HG03103 (cell line): Measurements from ENCODE around the gene DACT2.

Experiments
- ATAC-seq: cut with Tn5 transposase; IDR thresholded peaks from one replicate; pipeline ENCODE4 v1.9.1; 2021; ENCODE audit warnings: low read depth; ENCODE audit not compliant: unreplicated experiment

Gene DACT2

GRCh38 chr6:168353041-168353440, 33.5 kb upstream of the DACT2 start:
- ATAC-seq: no peak

DNA sequence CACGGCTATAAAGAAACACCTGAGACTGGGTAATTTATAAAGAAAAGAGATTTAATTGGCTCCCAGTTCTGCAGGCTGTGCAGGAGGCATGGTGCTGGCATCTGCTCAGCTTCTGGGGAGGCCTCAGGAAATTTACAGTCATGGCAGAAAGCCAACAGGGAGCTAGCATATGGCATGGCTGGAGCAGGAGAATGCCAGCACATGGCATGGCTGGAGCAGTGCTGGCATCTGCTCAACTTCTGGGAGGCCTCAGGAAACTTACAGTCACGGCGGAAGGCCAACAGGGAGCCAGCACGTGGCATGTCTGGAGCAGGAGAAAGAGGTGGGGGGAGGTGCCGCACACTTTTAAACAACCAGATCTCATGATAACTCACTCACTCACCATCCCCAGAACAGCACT, 32.5 kb upstream of the DACT2 start:
- no peak for ATAC-seq

DNA sequence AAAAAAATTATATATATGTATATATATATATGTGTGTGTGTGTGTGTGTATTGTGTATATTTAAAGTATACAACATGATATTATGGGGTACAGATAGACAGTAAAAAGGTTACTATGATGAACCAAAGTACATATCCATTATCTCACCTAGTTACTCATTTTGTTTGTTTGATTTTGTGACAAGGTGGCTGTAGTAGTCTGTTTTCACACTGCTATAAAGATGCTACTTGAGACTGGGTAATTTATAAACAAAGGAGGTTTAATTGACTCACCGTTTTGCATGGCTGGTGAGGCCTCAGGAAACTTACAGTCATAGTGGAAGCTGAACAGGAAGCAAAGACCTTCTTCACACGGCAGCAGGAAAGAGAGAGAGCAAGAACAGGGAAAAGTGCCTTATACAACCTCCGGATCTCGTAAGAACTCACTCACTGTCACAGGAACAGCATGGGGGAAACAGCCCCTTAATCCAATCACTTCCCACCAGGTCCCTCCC, 30.2 kb upstream of the DACT2 start:
- ATAC-seq: no peak

DNA sequence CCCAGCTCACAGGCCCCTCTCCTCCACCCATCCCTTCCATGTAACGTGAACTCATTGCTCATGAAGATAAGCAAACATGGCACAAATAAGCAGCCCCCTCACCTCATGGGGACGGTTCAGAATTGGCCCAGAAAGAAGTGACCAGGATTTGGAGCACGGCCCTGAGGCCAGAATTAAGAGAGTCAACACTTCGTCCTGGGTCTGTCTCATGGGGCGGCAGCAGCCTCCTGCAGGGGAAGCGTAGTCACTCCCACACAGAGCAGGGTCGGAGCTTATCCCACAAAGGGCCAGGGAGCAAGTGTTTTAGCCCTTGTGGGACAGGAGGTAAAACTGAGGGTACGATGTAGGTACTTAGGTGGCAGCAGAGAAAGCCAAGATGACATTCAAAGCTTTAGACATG, 28.6 kb upstream of the DACT2 start:
- no peak for ATAC-seq

DNA sequence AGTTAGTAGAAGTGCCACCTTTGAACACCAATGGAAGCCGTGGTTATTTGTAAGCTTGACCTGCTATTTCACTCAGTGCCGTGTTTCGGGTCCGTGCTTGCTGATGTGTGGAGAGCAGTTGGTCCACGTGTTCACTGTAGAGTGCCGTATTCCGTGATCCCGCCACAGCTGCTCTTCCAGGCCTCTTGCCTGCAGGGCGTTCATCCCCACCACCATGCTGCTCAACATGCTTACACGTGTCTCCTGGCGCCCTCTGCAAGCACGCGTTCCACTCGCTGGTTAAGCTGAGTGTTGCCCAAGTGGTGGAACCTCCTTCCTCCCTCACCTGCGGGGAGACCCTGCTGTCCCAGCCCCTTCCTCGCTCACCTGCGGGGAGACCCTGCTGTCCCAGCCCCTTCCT, 28.0 kb upstream of the DACT2 start:
- no peak for ATAC-seq

DNA sequence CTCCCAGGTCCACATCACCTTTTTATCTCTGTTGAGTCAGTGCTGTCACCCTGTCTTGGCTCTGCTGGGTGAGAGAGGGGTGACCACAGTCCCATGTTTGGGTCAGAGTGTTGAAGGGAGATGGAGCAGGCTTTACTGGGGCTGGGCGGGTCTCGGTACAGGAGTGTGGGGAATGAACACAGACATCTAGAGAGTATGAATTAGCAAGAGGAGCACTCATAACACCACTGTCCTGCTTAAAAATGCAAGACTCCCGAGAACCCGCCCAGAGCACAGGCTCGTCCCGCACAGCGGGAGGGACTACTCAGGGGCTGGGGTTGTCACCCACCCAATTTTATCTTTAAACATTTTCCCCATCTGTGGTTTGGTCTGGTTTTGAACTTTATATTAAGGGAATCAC, 27.5 kb upstream of the DACT2 start:
- no peak for ATAC-seq

DNA sequence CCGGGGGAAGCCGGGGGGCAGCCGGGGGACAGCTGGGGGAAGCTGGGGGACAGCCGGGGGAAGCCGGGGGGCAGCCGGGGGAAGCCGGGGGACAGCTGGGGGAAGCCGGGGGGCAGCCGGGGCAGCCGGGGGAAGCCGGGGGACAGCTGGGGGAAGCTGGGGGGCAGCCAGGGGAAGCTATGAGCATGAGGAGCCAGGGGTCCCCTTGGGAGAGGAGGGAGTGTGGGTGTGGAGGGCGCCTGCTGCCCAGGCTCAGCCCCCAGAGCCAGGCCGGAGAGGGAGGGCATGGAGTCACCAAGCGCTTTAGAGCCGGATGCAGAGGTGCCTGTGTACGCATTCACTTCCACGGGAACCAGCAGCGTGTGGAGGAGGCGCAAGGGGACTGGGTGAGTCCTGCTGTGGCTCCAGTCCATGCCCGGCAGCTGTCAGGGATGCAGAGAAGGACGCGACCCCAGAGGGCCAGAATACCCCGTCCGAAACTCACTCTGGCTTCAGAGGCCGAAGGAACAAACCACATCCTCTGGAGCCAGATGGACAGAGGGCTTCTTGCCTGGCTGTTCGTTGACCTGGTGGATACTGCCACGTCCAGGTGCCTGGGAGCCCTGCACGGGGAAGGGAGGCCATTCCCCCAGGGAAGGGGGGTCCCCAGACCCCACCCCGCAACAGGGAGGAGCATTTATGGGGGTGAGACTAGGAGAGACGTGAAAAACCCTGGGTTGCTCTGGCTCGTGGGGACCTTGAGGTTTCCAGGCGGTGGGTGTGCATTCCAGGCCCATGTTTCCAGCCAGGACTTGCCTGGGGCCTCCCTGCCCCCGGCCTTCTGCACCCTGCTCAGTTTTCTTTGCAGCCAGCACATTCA, 26.5 kb upstream of the DACT2 start:
- ATAC-seq: no peak

GRCh38 chr6:168345266-168345665, 25.7 kb upstream of the DACT2 start:
- ATAC-seq: no peak

GRCh38 chr6:168344338-168344737, 24.8 kb upstream of the DACT2 start:
- ATAC-seq: no peak

GRCh38 chr6:168343239-168344150, 23.9 kb upstream of the DACT2 start:
- ATAC-seq: no peak

GRCh38 chr6:168342636-168343035, 23.1 kb upstream of the DACT2 start:
- ATAC-seq: no peak

GRCh38 chr6:168341280-168341900, 21.8 kb upstream of the DACT2 start:
- ATAC-seq: no peak

GRCh38 chr6:168340819-168341218, 21.2 kb upstream of the DACT2 start:
- no peak for ATAC-seq

DNA sequence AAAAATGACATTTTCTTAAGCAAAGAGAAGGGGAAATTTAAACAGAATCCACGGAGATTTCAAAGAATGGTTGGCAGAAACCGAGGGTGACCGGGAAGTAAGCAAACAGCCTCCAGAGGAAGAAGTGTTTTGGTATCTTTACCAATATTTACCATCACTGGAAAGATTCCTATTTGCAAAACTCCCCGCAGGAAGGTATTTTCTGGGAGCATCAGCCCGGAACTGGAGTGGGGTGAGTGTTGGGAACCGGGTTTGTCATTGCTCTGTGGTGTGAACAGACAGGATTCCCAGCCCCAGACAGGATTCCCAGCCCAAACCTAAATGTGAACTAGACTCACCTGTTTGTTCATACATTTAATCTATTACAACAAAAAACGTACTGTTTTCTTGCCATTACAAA, 19.2 kb upstream of the DACT2 start:
- ATAC-seq: no peak

DNA sequence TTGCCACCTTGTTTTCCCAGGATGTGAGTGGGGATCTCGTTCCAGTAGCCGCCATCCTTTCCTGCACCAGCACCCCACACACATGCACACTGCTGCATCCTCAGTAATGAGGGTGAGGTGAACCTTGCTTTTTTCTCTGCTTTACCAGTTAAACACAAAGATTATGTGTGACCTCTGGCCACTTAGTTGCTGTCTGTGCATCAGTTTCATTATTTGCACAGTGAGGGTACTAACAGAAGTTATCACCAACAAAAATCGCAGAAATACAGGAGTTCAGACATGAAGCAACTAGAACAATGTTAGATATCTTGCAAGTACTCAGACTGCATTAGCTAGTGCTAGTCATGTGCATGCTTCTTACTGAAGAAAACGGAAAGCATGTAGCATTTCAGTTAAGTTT, 17.4 kb upstream of the DACT2 start:
- ATAC-seq: no peak

- ATAC-seq: no peak
These were observed 14.4 kb upstream of the DACT2 start for GRCh38 chr6:168333989-168334388.

DNA sequence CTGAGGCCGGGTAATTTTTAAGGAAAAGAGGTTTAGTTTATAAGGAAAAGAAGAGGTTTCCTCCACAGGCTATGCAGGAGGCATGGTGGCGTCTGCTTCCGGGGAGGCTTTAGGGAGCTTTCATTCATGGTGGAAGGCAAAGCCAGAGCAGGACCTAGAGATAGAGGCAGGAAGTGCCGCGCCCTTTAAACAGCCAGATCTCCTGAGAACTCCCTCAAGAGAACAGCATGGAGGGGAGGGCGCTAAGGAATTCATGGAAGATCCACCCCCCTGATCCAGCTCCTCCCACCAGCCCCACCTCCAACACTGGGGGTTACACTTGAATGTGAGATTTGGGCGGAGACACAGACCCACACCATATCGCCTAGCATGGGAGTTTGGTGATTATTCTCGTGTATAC, 13.9 kb upstream of the DACT2 start:
- ATAC-seq: no peak

DNA sequence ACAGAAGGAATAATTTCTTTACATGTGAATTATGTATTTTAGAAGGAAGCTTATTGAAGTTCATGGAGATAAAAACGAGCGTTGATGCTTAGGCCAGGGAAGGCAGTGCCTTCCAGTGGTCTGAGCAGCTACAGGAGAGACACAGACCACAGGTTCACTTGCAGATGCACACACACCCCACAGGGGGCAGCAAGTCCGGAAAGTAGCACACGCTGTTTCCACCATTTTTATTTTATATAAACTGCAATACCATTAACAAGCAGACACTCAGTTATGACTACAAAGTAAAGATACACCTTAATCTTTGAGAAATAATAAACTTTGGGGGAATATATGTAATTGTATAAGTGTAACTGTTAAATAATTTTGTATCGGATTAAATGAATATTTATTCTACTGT, 13.5 kb upstream of the DACT2 start:
- no peak for ATAC-seq

- no peak for ATAC-seq
These were observed 12.4 kb upstream of the DACT2 start for GRCh38 chr6:168332020-168332419.

DNA sequence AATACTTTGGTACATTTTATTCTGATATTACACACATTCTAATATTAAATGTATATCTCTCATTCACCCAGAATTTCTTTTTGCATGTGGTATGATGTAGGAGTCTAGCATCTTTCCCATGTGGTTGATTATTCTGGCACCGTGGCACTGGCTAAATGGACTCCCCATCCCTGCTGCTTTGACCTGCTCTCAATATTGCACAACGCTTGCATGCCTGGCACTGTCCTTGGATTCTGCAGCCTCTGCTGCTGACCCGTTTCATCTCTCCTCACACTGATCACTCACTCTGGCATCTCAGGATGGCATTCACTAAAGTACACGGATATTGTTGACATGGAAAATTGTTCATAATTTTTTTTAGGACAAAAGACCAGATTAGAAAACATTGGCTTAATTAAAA, 11.5 kb upstream of the DACT2 start:
- no peak for ATAC-seq

- ATAC-seq: no peak
These were observed 10.8 kb upstream of the DACT2 start for GRCh38 chr6:168330403-168330802.
